ENCODE data around the gene CACNA1B. TPM values are rescaled to one million over a fixed set of nuclear protein-coding genes. Genes with fewer than 3 reads are reported as not detected.
"Not testable (repeated sequence)": the region's sequence is repeated elsewhere in the genome, so short reads cannot be mapped to it uniquely, and the experiment has no call there.

CACNA1B gene
- total RNA-seq, 1 donor from 2014 or later, result 0.41 TPM

GRCh38 chr9:137881591-137882505 lies 4.3 kb downstream of the CACNA1B start:
- no peak for ATAC-seq
- DNase-seq (ENCODE audit: missing footprints), result no peak
- intact Hi-C loops (cut with DNase I), result no loop called here

GRCh38 chr9:137882506-137882821 lies 4.9 kb downstream of the CACNA1B start:
- DNase-seq (ENCODE audit: missing footprints) (no peak), ATAC-seq (no peak)
- intact Hi-C loops (cut with DNase I), result no loop called here

- intact Hi-C loops (cut with DNase I); ATAC-seq; DNase-seq (ENCODE audit: missing footprints): not testable (repeated sequence)
Observed at GRCh38 chr9:137883977-137884376, 6.4 kb downstream of the CACNA1B start.

- DNase-seq (ENCODE audit: missing footprints); intact Hi-C loops (cut with DNase I); ATAC-seq: not testable (repeated sequence)
Observed at GRCh38 chr9:137884547-137884946, 7.0 kb downstream of the CACNA1B start.

GRCh38 chr9:137885121-137885520 lies 7.5 kb downstream of the CACNA1B start:
- DNase-seq (ENCODE audit: missing footprints); intact Hi-C loops (cut with DNase I); ATAC-seq: not testable (repeated sequence)

GRCh38 chr9:137888621-137889020 lies 11.0 kb downstream of the CACNA1B start:
- ATAC-seq; DNase-seq (ENCODE audit: missing footprints); intact Hi-C loops (cut with DNase I): not testable (repeated sequence)

- ATAC-seq; DNase-seq (ENCODE audit: missing footprints); intact Hi-C loops (cut with DNase I): not testable (repeated sequence)
Observed at GRCh38 chr9:137889966-137890365, 12.4 kb downstream of the CACNA1B start.

GRCh38 chr9:137890768-137891587 lies 13.4 kb downstream of the CACNA1B start:
- intact Hi-C loops (cut with DNase I); DNase-seq (ENCODE audit: missing footprints); ATAC-seq: not testable (repeated sequence)

- no peak for DNase-seq (ENCODE audit: missing footprints)
- intact Hi-C loops (cut with DNase I), result no loop called here
- no peak for ATAC-seq
Observed at GRCh38 chr9:137891588-137892423, 14.2 kb downstream of the CACNA1B start.

GRCh38 chr9:137892424-137893191 lies 15.0 kb downstream of the CACNA1B start:
- ATAC-seq (no peak), DNase-seq (ENCODE audit: missing footprints) (no peak)
- intact Hi-C loops (cut with DNase I), result no loop called here

- ATAC-seq, result no peak
- DNase-seq (ENCODE audit: missing footprints), result no peak
- intact Hi-C loops (cut with DNase I), result no loop called here
Observed at GRCh38 chr9:137893670-137894069, 16.1 kb downstream of the CACNA1B start.

GRCh38 chr9:137899551-137900360 lies 22.2 kb downstream of the CACNA1B start:
- DNase-seq (ENCODE audit: missing footprints) (no peak), ATAC-seq (no peak)
- intact Hi-C loops (cut with DNase I), result no loop called here

- intact Hi-C loops (cut with DNase I), result no loop called here
- ATAC-seq (no peak), DNase-seq (ENCODE audit: missing footprints) (no peak)
Observed at GRCh38 chr9:137900584-137901310, 23.2 kb downstream of the CACNA1B start.

- intact Hi-C loops (cut with DNase I), result no loop called here
- DNase-seq (ENCODE audit: missing footprints) (no peak), ATAC-seq (no peak)
Observed at GRCh38 chr9:137902646-137903045, 25.1 kb downstream of the CACNA1B start.

- ATAC-seq (no peak), DNase-seq (ENCODE audit: missing footprints) (no peak)
- intact Hi-C loops (cut with DNase I), result no loop called here
Observed at GRCh38 chr9:137905740-137906139, 28.2 kb downstream of the CACNA1B start.

GRCh38 chr9:137907776-137908175 lies 30.2 kb downstream of the CACNA1B start:
- intact Hi-C loops (cut with DNase I), result no loop called here
- ATAC-seq, result no peak

GRCh38 chr9:137912671-137913070 lies 35.1 kb downstream of the CACNA1B start:
- no peak for ATAC-seq

More at GRCh38 chr9:137907776-137908175, 30.2 kb downstream of the CACNA1B start:
- DNase-seq (ENCODE audit: missing footprints), result no peak

More at GRCh38 chr9:137912671-137913070, 35.1 kb downstream of the CACNA1B start:
- intact Hi-C loops (cut with DNase I), result no loop called here
- DNase-seq (ENCODE audit: missing footprints), result no peak

Data from Right ventricle myocardium inferior (tissue), 1 donor.